CD4-positive, alpha-beta T cell treated with Interleukin-15 for 4 hours (primary cell): ENCODE results near the gene METTL22.

Source experiments
- DNase-seq: peaks from one replicate; pipeline ENCODE4 v3.0.0-alpha.2; 2020; ENCODE audit warnings: low spot score

METTL22 gene

DNA sequence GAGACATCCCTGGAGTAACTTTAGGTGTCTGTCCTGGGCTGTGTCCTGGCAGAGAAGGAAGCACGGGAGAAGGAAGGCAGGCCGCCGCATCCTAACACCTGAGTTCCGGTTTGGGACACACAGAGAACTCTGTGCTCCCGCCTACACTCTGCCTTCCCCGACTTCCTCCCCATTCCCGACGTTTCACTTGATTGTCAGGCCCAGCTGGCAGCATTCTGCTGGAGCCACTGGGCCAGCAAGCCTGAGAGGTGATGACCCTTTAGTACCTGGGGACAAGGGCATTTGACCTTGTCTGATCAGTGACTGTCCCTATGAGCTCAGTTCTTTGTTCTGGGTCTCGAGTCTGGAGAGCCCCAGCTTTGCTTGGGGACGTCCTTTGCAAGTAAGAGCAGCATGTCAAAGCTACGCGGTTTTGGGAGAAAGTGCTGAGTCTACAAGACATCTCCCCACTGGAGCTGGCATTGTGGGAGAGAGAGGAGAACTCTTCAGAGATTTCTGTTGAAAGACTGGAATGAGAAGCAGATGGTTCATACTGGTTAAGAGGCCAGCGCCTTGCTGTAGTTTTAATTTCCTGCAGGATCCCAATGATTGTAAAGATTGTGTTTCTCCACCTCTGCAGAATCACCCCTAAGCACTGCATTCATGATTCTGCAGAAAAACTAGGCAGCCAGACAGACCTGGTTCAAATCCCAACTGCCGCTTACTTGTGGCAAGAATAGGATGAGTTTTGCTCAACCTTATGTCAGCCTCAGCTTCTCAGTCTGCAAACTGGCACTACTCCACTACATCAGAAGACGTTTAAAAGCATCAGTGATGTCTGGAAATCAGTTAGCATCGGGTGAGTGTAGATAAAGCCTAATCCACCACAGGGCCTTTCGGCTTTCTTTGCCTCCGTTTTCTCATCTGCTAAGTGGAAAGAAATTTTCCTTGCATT, 73.6 kb downstream of the METTL22 start:
- DNase-seq = no peak

DNA sequence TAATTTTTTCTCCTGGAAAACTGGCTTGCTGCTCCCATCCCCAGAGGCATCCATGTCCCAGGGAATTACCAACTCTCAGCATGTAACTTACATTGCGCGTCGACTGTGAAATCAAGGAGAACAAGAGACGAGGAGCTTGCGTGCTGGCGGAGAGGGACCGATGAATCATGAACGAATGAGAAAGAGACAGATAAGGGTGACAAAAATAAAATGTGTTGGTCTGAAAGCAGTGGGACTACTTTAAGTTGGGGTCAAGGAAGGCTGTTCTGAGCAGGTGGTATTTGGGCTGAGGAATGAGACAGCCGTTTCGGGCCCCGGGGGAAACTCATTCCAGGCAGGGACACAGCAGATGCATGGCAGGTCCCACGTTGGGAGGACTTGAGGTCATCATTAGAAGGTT, 75.4 kb downstream of the METTL22 start:
- DNase-seq = no peak

DNA sequence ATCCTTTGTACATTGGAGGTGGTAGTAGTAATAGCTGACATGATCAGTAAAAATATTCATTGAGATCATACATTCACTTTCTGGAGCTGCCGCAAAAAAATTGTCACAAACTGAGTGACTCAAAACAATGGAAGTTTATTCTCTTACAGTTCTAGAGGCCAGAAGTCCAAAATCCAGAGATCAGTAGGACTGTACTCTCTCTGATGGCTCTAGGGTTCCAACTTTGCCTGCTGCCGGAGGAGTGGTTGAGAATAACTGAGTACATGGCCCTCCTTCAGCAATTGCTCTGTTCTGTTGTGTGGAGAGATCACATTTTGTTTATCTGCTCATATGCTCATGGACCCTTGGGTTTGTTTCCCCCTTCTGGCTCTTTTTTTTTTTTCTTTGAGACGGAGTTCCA, 76.5 kb downstream of the METTL22 start:
- no peak for DNase-seq
